Measurements from ENCODE around the gene SFN.

DNA sequence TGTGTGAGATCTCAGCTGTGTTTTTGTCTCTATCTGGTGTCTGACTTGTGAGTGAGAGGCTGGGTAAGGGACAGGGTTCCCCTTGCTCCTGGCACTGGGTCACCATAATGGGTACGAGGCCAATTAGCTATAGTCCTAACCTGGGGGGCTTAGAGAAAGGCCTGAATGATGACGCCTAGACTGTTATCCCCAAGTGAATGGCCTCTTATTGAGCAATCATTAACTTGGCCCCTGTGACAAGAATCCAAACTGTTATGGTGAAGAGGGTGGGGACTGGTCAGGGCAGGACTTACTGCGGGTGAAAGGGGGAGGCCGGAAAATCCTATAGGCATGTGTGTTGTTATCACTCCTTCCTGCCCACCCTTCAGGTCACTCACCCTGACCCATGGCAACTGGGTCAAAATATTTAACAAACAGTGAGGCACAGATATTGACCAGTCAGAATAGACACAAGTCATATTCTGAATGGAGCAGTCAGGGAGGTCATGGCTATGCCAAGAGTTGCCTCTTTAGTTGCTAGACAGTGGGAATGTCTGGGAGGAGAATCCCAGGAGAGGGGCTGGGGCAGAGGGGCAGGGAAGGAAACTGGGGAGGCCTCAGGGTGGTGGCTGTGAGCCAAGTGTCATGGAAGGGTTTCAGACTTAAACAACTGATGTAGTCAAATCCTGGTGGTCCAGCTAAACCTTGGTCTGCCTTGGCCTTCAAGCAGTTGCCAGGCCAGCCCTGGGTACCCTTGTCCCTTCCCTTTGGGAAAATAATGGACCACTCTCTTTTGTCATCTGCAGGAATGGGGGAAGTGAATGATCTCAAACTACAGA is 47.6 kb downstream of the SFN start:
- TF ChIP-seq, protein P1, sequence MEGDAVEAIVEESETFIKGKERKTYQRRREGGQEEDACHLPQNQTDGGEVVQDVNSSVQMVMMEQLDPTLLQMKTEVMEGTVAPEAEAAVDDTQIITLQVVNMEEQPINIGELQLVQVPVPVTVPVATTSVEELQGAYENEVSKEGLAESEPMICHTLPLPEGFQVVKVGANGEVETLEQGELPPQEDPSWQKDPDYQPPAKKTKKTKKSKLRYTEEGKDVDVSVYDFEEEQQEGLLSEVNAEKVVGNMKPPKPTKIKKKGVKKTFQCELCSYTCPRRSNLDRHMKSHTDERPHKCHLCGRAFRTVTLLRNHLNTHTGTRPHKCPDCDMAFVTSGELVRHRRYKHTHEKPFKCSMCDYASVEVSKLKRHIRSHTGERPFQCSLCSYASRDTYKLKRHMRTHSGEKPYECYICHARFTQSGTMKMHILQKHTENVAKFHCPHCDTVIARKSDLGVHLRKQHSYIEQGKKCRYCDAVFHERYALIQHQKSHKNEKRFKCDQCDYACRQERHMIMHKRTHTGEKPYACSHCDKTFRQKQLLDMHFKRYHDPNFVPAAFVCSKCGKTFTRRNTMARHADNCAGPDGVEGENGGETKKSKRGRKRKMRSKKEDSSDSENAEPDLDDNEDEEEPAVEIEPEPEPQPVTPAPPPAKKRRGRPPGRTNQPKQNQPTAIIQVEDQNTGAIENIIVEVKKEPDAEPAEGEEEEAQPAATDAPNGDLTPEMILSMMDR (IDR thresholded peaks at IDR 0.05 in 8 of 11, conservative IDR thresholded peaks at IDR 0.05 in 3 of 11): no peak
- no peak for TF ChIP-seq POLR2A (IDR thresholded peaks at IDR 0.05)
- TF ChIP-seq POLR2AphosphoS5 (IDR thresholded peaks at IDR 0.05): no peak
